ENCODE results near the gene SCOC. TPM values are rescaled to one million over a fixed set of nuclear protein-coding genes. Genes with fewer than 3 reads are reported as not detected.

SCOC gene
- polyA plus RNA-seq, 3 donors from 2014 or later = 31.5 to 68.7 (median 36.7) TPM

DNA sequence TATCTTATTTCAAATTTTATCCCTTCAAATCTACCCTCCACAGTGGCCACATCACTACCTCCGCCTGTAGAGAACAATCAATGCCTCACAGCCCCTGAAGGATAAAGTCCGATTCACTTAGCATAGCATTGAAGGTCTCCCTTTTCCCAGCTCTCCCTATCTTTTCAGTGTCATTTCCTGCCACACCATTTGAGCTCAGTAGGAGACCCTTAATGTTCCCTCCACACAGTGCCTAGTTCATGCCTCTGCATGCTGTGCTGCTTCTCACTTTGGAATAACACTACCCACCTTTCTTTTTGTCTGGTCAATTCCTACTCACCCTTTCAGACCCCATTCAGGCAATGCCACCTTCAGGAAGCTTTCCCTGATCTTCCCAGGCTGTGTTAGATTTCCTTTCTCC, 23.6 kb upstream of the SCOC start:
- no peak for DNase-seq
- H3K4me3 Mint-ChIP-seq = no peak overlapping the region
- H3K4me1 Mint-ChIP-seq = peaks cover 0 to 8% of the 10 kb centered on the region in 2 donors
- H3K36me3 Mint-ChIP-seq = no peaks in the 10 kb centered on the region
- H3K9me3 Mint-ChIP-seq = no peaks in the 10 kb centered on the region
- peaks cover 3 to 13% (median 4%) of the 10 kb centered on the region in 3 donors for H3K27me3 Mint-ChIP-seq (ENCODE audit: low read depth in 3 of 3)
- no peak overlapping the region for H3K27ac Mint-ChIP-seq

DNA sequence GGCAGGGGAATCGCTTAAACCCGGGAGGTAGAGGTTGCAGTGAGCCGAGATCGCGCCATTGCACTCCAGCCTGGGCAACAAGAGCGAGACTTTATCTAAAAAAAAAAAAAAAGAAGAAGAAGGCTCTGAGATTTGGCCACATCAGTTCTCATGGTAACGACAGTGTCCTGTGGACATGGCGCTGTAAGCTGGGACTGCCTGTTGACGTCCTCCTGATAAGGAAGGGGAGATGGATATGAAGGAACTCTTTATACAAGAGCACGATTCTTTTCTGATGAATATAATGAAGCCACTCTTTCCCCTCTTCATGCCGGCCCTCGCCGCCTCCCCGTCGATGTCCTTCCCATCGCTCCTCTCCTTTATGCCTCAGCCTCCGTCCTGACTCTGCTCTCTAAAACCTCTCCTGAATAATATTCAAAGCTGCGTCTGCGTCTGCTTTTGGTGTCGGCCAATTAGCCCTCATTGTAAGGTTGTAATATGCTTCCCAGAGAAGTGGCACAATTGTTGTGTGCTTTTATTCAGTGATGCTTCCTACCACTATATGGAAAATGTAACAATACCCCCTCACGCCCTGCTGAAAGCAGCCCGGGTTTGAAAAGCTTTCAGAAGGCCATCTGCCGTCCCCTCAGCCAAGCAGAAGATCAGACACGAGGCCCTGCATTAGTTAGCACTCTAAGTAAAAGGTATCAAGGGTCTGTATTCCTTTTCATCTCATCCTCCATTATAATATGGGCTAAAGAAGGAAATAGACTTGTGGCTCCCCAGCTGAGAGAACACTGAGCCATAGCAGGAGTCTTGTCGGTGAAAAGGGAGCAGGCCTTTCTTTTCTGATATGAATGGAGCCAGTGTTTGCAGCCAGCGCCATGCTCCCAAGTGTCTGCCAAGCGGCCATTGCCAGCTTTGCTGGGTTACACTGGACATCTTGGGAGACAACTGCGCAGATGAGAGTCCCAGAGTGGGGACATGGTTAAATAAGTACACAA, 22.1 kb upstream of the SCOC start:
- no peak overlapping the region for H3K4me3 Mint-ChIP-seq
- peaks cover 0 to 8% of the 10 kb centered on the region in 2 donors for H3K4me1 Mint-ChIP-seq
- H3K27ac Mint-ChIP-seq = no peak overlapping the region
- no peaks in the 10 kb centered on the region for H3K36me3 Mint-ChIP-seq
- no peaks in the 10 kb centered on the region for H3K9me3 Mint-ChIP-seq
- DNase-seq = no peak
- peaks cover 3 to 6% (median 5%) of the 10 kb centered on the region in 3 donors for H3K27me3 Mint-ChIP-seq (ENCODE audit: low read depth in 3 of 3)

DNA sequence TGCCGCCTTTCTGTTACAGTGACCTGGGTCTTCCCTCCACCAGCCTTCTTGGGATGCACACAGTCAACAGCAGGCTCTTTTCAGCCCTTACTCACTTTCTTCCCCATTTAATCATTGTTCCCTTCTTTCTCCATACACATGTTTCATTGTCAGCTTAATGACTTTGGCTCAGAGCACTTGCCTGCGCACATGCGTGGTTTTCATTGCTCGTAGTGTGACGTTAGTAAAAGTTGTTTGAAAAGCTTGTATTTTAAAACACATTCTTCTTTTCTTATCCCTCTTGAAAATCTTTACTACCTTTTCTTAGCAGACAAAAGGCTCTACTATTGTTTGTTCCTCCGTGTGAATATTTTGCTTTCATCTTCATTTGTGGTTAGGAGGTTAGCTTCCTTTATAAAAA, 19.7 kb upstream of the SCOC start:
- peaks cover 0 to 8% of the 10 kb centered on the region in 2 donors for H3K4me1 Mint-ChIP-seq
- H3K27me3 Mint-ChIP-seq (ENCODE audit: low read depth in 3 of 3) = peaks cover 3 to 9% (median 6%) of the 10 kb centered on the region in 3 donors
- no peak overlapping the region for H3K4me3 Mint-ChIP-seq
- no peaks in the 10 kb centered on the region for H3K9me3 Mint-ChIP-seq
- H3K27ac Mint-ChIP-seq = no peak overlapping the region
- DNase-seq = no peak
- no peaks in the 10 kb centered on the region for H3K36me3 Mint-ChIP-seq

DNA sequence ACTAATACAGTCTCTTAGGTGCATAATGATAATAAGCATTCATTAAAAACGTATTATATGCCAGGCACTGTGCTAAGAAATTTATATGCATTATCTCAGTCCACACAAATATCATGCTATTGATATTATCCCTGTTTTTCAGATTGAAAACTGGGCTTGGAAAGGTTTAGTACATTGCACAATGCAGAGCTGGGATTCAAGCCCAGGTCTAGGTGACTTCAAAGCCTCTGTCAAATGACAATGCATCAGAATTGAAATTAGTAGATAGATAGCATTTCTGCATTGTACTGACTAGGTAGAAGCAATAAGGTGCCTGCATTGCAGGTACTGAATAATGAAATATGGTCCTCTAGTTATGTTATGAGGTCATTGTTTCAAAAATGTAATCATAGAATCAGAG, 18.2 kb upstream of the SCOC start:
- Mint-ChIP-seq H3K9me3 (no peaks in the 10 kb centered on the region), H3K4me3 (no peak overlapping the region), H3K4me1 (peaks cover 0 to 8% of the 10 kb centered on the region in 2 donors), H3K27ac (no peak overlapping the region), H3K36me3 (no peaks in the 10 kb centered on the region), H3K27me3 (ENCODE audit: low read depth in 3 of 3) (peaks cover 2 to 9% (median 6%) of the 10 kb centered on the region in 3 donors)
- DNase-seq = no peak

DNA sequence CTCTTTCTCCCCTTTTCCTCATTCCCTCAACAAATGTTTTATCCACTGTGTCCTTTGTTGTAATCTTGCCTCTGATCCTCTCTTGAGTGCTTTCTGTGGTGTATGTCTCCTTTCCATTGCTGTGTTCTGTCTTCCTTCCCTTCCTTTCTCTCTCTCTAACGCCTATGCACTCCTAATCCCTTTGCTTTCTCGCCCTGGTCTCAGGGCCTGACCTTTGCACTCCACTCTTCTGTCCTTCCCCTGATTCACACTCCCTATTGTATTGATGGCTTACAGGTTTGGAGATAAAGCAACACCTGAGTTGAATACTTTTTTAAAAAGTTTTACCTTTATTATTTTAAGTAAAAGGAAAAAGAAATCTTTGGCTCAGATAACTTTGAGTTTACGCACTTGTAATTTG, 15.6 kb upstream of the SCOC start:
- Mint-ChIP-seq H3K27me3 (ENCODE audit: low read depth in 3 of 3) (peaks cover 2 to 11% (median 4%) of the 10 kb centered on the region in 3 donors), H3K4me1 (peaks cover 0 to 8% of the 10 kb centered on the region in 2 donors), H3K27ac (no peak overlapping the region), H3K9me3 (no peaks in the 10 kb centered on the region), H3K4me3 (no peak overlapping the region), H3K36me3 (no peaks in the 10 kb centered on the region)
- DNase-seq = no peak

DNA sequence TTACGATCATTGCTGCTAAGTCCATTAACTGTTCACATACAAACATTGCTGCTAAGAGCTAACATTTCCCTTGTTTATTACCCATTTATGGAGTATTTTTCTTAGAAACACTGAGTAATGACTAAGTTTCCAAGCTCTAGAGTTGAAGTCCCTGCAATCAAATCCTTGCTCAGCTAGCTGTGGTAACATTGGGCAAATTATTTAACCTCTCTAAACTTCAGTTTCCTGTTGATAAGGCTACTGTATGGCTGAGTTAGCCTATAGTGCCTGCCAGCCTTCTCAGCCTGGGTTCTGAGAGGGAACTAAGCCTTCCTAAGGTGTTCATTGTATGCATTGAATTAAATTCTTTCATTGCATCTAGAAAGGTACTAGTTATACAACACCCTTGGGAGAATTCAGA, 15.2 kb upstream of the SCOC start:
- Mint-ChIP-seq H3K4me1 (peaks cover 0 to 8% of the 10 kb centered on the region in 2 donors), H3K9me3 (no peaks in the 10 kb centered on the region), H3K27ac (no peak overlapping the region), H3K4me3 (no peak overlapping the region), H3K27me3 (ENCODE audit: low read depth in 3 of 3) (peaks cover 2 to 11% (median 4%) of the 10 kb centered on the region in 3 donors), H3K36me3 (no peaks in the 10 kb centered on the region)
- DNase-seq = no peak

DNA sequence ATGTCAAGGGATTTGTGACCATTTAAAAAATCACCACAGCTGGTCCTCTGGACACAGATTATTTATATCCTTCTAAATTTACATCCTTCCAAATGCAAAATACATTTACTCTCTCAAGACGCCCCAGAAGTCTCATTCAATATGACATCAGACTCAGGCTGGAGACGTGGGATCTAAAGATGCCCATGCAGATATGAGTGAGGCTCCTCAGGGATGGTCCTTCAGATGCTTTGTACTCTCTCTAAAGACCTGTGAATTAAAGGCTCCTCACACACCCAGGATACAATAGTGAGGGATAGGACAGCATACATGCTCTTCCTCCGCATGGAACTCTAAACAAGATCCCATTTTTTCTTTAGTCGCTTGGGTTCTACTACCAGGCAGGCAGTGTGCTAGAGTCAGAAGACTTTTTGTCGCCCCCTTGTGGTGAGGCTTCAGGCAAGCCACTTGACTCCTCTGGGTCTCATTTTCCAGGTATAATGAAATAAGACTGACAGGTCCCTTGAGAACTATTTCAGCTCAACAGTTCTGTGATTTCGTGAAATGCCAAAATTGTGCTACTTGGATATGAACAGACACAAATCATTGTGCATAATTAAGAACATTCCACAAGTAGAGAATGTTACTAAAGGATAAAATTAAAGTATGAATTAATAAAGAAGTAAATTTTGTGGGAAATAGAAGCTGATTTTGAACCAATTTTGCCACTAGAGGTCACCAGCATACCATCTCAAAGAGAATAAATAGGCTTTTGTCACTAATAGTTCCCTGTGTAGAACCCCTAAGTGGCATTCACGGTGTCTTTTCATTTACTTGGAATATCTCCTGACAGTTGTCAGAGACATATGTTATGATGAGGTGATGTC, 13.7 kb upstream of the SCOC start:
- Mint-ChIP-seq H3K27me3 (ENCODE audit: low read depth in 3 of 3) (peaks cover 2 to 9% (median 4%) of the 10 kb centered on the region in 3 donors), H3K4me3 (no peak overlapping the region), H3K27ac (no peak overlapping the region), H3K36me3 (no peaks in the 10 kb centered on the region), H3K9me3 (no peaks in the 10 kb centered on the region), H3K4me1 (no peaks in the 10 kb centered on the region)
- DNase-seq = peak; percentile 52 to 59 (median 56)

DNA sequence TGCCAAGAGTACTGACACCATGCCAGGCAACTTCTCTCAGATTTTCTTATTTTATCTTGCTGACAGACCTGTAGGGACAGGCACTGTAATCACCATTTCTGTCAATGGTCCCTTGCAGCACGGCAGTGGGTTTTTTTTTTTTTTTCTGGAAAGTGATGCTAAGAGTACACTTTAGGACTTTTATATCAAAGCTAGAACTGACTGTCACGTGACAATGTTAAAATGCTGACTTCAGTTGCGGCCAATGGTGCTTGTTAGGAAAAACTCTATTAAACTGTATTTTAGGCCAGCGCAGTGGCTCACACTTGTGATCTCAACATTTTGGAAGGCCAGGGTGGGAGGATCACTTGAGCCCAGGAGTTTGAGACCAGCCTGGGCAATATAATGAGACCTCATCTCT, 12.3 kb upstream of the SCOC start:
- no peak overlapping the region for H3K27ac Mint-ChIP-seq
- H3K36me3 Mint-ChIP-seq = peaks cover 0 to 4% (median 0%) of the 10 kb centered on the region in 3 donors
- no peaks in the 10 kb centered on the region for H3K9me3 Mint-ChIP-seq
- DNase-seq = no peak
- peaks cover 0 to 9% (median 4%) of the 10 kb centered on the region in 3 donors for H3K27me3 Mint-ChIP-seq (ENCODE audit: low read depth in 3 of 3)
- no peak overlapping the region for H3K4me3 Mint-ChIP-seq
- no peaks in the 10 kb centered on the region for H3K4me1 Mint-ChIP-seq

DNA sequence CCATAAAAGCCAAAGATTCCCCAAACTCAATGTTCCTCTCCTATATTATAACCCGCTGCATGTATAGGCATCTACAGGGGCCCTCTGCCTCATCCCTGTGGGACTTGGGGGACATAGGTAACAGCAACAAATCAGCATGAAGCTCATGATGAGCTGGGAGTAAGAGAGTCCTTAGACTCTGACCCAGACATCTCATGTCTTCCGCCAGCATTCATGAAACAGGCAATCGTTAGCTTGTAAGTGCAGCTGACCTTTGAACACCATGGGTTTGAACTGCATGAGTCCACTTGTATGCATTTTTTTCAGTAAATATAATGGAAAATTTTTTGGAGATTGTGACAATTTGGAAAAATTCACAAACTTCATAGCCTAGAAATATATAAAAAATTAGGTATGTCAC, 10.4 kb upstream of the SCOC start:
- H3K9me3 Mint-ChIP-seq = no peaks in the 10 kb centered on the region
- H3K27me3 Mint-ChIP-seq (ENCODE audit: low read depth in 3 of 3) = peaks cover 0 to 5% (median 4%) of the 10 kb centered on the region in 3 donors
- no peak for DNase-seq
- H3K4me1 Mint-ChIP-seq = no peaks in the 10 kb centered on the region
- no peak overlapping the region for H3K27ac Mint-ChIP-seq
- no peak overlapping the region for H3K4me3 Mint-ChIP-seq
- peaks cover 0 to 4% (median 0%) of the 10 kb centered on the region in 3 donors for H3K36me3 Mint-ChIP-seq

DNA sequence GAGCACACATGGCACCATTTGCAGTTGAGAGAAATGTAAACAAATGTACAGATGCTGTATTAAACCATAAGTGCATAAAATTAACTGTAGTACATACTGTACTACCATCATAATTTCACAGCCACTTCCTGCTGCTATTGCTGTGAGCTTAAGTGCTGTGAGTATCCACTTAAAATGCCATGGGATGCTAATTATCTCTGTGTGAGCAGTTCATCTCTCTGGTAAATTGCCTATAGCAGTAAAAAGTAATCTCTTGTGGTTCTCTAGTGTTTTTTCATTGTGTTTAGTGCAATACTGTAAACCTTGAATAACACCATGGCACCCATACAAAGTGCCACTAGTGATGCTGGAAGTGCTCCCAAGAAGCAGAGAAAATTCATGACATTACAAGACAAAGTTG, 9.9 kb upstream of the SCOC start:
- Mint-ChIP-seq H3K36me3 (peaks cover 0 to 4% (median 3%) of the 10 kb centered on the region in 3 donors), H3K4me1 (no peaks in the 10 kb centered on the region), H3K27me3 (ENCODE audit: low read depth in 3 of 3) (peaks cover 0 to 5% (median 5%) of the 10 kb centered on the region in 3 donors), H3K27ac (no peak overlapping the region), H3K4me3 (no peak overlapping the region), H3K9me3 (no peaks in the 10 kb centered on the region)
- no peak for DNase-seq

DNA sequence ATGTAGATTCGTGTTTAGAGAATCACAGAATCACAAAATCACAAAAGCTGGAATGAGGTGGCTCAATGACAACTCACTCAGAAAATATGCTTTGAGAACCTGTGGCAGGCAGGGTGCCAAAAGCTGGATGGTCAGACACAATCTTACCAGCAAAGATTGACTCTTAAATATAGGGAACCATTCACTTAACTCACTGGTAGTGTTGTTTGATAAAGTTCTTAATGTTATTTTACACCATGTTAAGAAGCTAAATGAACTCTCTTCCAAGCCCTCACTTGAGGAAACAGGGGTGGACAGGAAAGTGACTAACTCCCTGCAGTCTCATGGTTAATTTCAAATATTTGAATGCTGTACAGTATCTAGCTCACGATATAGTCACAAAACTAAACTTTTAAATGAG, 5.7 kb upstream of the SCOC start:
- no peaks in the 10 kb centered on the region for H3K9me3 Mint-ChIP-seq
- H3K4me3 Mint-ChIP-seq = no peak overlapping the region
- peaks cover 0 to 4% (median 3%) of the 10 kb centered on the region in 3 donors for H3K36me3 Mint-ChIP-seq
- no peaks in the 10 kb centered on the region for H3K4me1 Mint-ChIP-seq
- peaks cover 0 to 3% (median 1%) of the 10 kb centered on the region in 3 donors for H3K27me3 Mint-ChIP-seq (ENCODE audit: low read depth in 3 of 3)
- DNase-seq = no peak
- no peak overlapping the region for H3K27ac Mint-ChIP-seq

DNA sequence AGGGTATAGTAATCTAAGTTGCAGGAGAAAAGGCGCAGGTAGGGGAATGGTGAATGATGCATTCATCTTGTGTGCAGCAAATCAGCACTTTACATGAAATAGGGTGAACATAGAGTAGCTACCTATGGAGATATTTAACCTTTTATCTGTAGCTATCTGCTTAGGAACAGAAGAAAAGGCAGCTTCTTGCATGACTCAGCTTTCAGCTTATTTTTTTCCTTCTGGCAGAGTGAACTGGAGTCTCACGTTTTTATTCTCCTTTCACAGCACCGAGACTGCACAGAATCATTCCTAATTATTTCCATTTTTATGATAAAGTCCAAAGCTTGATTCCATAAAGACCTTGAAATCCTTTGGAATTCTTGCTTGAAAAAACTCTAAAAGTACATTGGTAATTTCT, 4.8 kb upstream of the SCOC start:
- DNase-seq = no peak
- Mint-ChIP-seq H3K27ac (no peak overlapping the region), H3K9me3 (no peaks in the 10 kb centered on the region), H3K36me3 (peaks cover 0 to 4% (median 3%) of the 10 kb centered on the region in 3 donors), H3K4me1 (no peaks in the 10 kb centered on the region), H3K27me3 (ENCODE audit: low read depth in 3 of 3) (peaks cover 0 to 3% (median 1%) of the 10 kb centered on the region in 3 donors), H3K4me3 (no peak overlapping the region)

DNA sequence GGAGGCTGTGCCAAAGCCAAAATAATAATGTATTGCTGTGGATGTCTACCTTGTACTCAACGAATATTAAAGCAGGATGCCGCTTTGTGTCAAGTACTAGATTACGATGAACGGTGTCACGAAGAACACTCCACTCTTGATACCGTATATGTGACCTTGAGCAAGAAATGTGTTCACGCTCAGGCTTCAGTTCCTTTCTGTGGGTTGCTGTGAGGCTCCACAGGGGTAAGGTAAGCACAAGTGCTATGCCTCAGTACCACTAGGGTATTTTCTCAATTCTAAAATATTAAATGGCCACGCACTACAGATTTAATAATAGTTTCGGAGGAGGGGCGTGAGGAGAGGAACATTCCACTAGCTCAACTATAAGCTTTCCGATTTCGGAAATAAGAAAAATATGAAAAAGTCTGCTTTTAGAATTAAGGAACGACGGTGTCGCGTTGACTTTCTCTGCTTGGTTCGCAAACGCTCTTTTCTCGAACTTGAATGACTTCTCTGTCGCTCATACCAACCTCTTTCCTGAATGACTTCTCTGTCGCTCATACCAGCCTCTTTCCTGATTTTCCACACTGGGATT, 607 bp upstream of the SCOC start:
- H3K36me3 Mint-ChIP-seq = peaks cover 0 to 3% (median 0%) of the 10 kb centered on the region in 3 donors
- DNase-seq = peak in 1 of 3 donors; percentile 32
- H3K9me3 Mint-ChIP-seq = no peaks in the 10 kb centered on the region
- H3K4me3 Mint-ChIP-seq = no peak overlapping the region
- peaks cover 14 to 29% of the 10 kb centered on the region in 2 donors for H3K4me1 Mint-ChIP-seq
- H3K27ac Mint-ChIP-seq = no peak overlapping the region
- peaks cover 0 to 6% (median 1%) of the 10 kb centered on the region in 3 donors for H3K27me3 Mint-ChIP-seq (ENCODE audit: low read depth in 3 of 3)

All from immature natural killer cell (primary cell).